Epithelial cell of umbilical artery (primary cell): Measurements from ENCODE around the gene MBP. TPM values are rescaled to one million over a fixed set of nuclear protein-coding genes. Genes with fewer than 3 reads are reported as not detected.

ENCODE experiments used
- total RNA-seq: library from RNA; depleted of rRNA; stranded (reverse); fragments of >200 nt; gene quantifications from 2 replicates; pipeline ENCODE4 v1.2.3, GENCODE V29; 2014

The MBP gene
- total RNA-seq: 0.30 and 0.32 TPM in 2 replicates

GRCh38 chr18:77132369-77133050, at the start of gene MBP:
Gene MBP, minus strand, starts transcription at chr18:77132783. Its CDS starts 27,522 bp downstream, at chr18:77105261.

Other genes with a start within 250 kb of the MBP start
- gene GALR1, start 117.1 kb upstream of the MBP start, total RNA-seq: not detected in 2 replicates